Heart left ventricle (tissue), 13 donors: ENCODE data around the gene SCAI.

Experiments used
- CTCF ChIP-seq, 12 donors: fragments of 200-600 bp; sonication (generic) in 4 of 12; IDR thresholded peaks; one replicate each; pipeline versions ENCODE4 v1.5.0 to v1.8.0; 2018 to 2022; ENCODE audit warnings: antibody characterized with exemption in 12 of 12, mild to moderate bottlenecking in 5 of 12
- POLR2A ChIP-seq, 2 donors: fragments of 450-650 bp; IDR thresholded peaks; one replicate each; pipeline ENCODE4 v1.6.1; 2017; ENCODE audit warnings: antibody characterized with exemption in 2 of 2, mild to moderate bottlenecking in 2 of 2, moderate library complexity in 2 of 2
- donor health status: ischemic (EF 13 %, LVEDD 7.1; RV severe dilation, severe dysfunction).
- donor health status: DM: no; HTN: yes; CAD: no.
- donor health status: DM: no; HTN: no; CAD: no.
- donor health status: ischemic (EF 25% LVEDD 6.9; RV normal size, moderate dysfunction).
- donor health status: ischemic (EF 25% LVEDD 5.7; RV mildly dilated, moderate dysfunction).
- donor health status: ischemic (EF 35%, LVEDD 5.7; RV mildly dilated, moderate dysfunction).
- donor health status: nonischemic (EF 11% LVEDD 7.7; RV severe dilation, severe dysfunction).
- donor health status: DM: yes; HTN: yes; CAD: no.
- donor health status: PGD.
- donor health status: ischemic (EF 29% LVEDD 5.4; RV normal size, mild dysfunction).
- donor health status: nonischemic (EF 23%, LVEDD 6.1; RV moderate dilation, normal function).

- TF ChIP-seq CTCF (IDR thresholded peaks at IDR 0.05) = no peak
- TF ChIP-seq POLR2A (IDR thresholded peaks at IDR 0.05) = no peak
Observed at GRCh38 chr9:124969401-124969800, 173.9 kb downstream of the SCAI start.
